Fibroblast of lung (primary cell): ENCODE measurements around the gene CDC37. TPM values are rescaled to one million over a fixed set of nuclear protein-coding genes. Genes with fewer than 3 reads are reported as not detected.

ENCODE experiments used
- DNase-seq, 2 donors: peaks; one replicate each; pipeline versions ENCODE4 v3.0.0 to v3.0.0-alpha.2; 2010; ENCODE audit warnings: low read depth in 2 of 2
- H2AFZ ChIP-seq: 2 replicates; pipeline ENCODE4 v1.5.1; 2012; ENCODE audit warnings: low read length, control low read depth, inconsistent platforms
- H3K27ac ChIP-seq: 2 replicates; pipeline ENCODE4 v1.5.1; 2011; ENCODE audit warnings: low read length, control low read depth; ENCODE audit not compliant: insufficient read depth
- H3K27me3 ChIP-seq: 2 replicates; pipeline ENCODE4 v1.5.1; 2011; ENCODE audit warnings: mild to moderate bottlenecking, low read length; ENCODE audit not compliant: control insufficient read depth, insufficient read depth
- H3K36me3 ChIP-seq: 2 replicates; pipeline ENCODE4 v1.5.1; 2011; ENCODE audit warnings: low read length; ENCODE audit not compliant: control insufficient read depth, insufficient read depth
- H3K4me1 ChIP-seq: 2 replicates; pipeline ENCODE4 v1.5.1; 2011; ENCODE audit warnings: low read length; ENCODE audit not compliant: control insufficient read depth, insufficient read depth; ENCODE audit errors: extremely low read depth
- H3K4me2 ChIP-seq: 2 replicates; pipeline ENCODE4 v1.5.1; 2011; ENCODE audit warnings: low read length, control low read depth; ENCODE audit not compliant: insufficient read depth; ENCODE audit errors: extremely low read depth
- H3K4me3 ChIP-seq, 4 experiments: fragments of 200-600 bp in 1 of 4; sonication (generic) in 1 of 4; replicated peaks in 1 of 4; 2 replicates each; pipeline ENCODE4 v1.5.1; 2011 to 2016; ENCODE audit warnings: low read length in 4 of 4, low read depth in 3 of 4, mild to moderate bottlenecking in 3 of 4, control low read depth in 2 of 4, inconsistent platforms in 1 of 4, mixed read lengths in 1 of 4; ENCODE audit not compliant: insufficient read depth in 1 of 4; ENCODE audit errors: control extremely low read depth in 1 of 4
- H3K79me2 ChIP-seq: 2 replicates; pipeline ENCODE4 v1.5.1; 2012; ENCODE audit warnings: mild to moderate bottlenecking, low read length, inconsistent platforms; ENCODE audit not compliant: control insufficient read depth, insufficient read depth
- H3K9ac ChIP-seq: 2 replicates; pipeline ENCODE4 v1.5.1; 2011; ENCODE audit warnings: mild to moderate bottlenecking, low read length, control low read depth; ENCODE audit not compliant: insufficient read depth
- H3K9me3 ChIP-seq: 2 replicates; pipeline ENCODE4 v1.5.1; 2012; ENCODE audit warnings: low read depth, low read length; ENCODE audit not compliant: control insufficient read depth, insufficient read depth
- H4K20me1 ChIP-seq: 2 replicates; pipeline ENCODE4 v1.5.1; 2011; ENCODE audit warnings: low read length; ENCODE audit not compliant: control insufficient read depth, insufficient read depth; ENCODE audit errors: extremely low read depth
- CTCF ChIP-seq, 2 donors: IDR thresholded peaks in 1 of 2; conservative IDR thresholded peaks in 1 of 2; 1 replicate in 1 of 2; 2 replicates in 1 of 2; pipeline ENCODE4 v1.5.1; 2011 to 2012; ENCODE audit warnings: low read length in 2 of 2, control low read depth in 1 of 2, inconsistent platforms in 1 of 2, low read depth in 1 of 2, mild to moderate bottlenecking in 1 of 2
- EZH2 ChIP-seq: IDR thresholded peaks from 2 replicates; pipeline ENCODE4 v1.5.1; 2012; ENCODE audit warnings: low read length, control low read depth, mild to moderate bottlenecking; ENCODE audit errors: missing control alignments
- polyA plus RNA-seq, 2 donors: library from polyadenylated mRNA; depleted of rRNA in 1 of 2; stranded (reverse) in 1 of 2; unstranded in 1 of 2; fragments of >200 nt; gene quantifications; 2 replicates each; pipeline ENCODE4 v1.2.1, GENCODE V29; 2011 to 2012; ENCODE audit warnings: missing spikeins in 1 of 2
- total RNA-seq: library from RNA; depleted of rRNA; stranded (reverse); fragments of >200 nt; gene quantifications from 2 replicates; pipeline ENCODE4 v1.2.1, GENCODE V29; 2014

Gene CDC37
- total and polyA plus RNA-seq, 2 donors (not counting 1 experiment from before 2014, with no cell fraction given): 129 to 266 TPM

GRCh38 chr19:10353793-10354391 lies 49.5 kb downstream of the CDC37 start:
- no peaks in the 10 kb centered on the region for H3K27me3 ChIP-seq
- H3K4me1 ChIP-seq: no peaks in the 10 kb centered on the region
- no peak overlapping the region for H3K4me3 ChIP-seq
- H3K9ac ChIP-seq: no peak overlapping the region
- H2AFZ ChIP-seq: no peak overlapping the region
- TF ChIP-seq EZH2: no peak
- no peak for TF ChIP-seq CTCF (conservative IDR thresholded peaks at IDR 0.05 in 1 of 2, IDR thresholded peaks at IDR 0.05 in 1 of 2; ENCODE audit: low read depth in 1 of 2, low read length in 2 of 2)
- H4K20me1 ChIP-seq: no peaks in the 10 kb centered on the region
- H3K79me2 ChIP-seq: no peaks in the 10 kb centered on the region
- H3K36me3 ChIP-seq: peaks cover 17% of the 10 kb centered on the region
- peak; percentile 19 to 26 for DNase-seq
- no peak overlapping the region for H3K27ac ChIP-seq
- H3K9me3 ChIP-seq: no peaks in the 10 kb centered on the region
- no peak overlapping the region for H3K4me2 ChIP-seq

GRCh38 chr19:10352764-10353671 lies 50.3 kb downstream of the CDC37 start:
- no peaks in the 10 kb centered on the region for H3K27me3 ChIP-seq
- H2AFZ ChIP-seq: no peak overlapping the region
- no peak overlapping the region for H3K9ac ChIP-seq
- H3K79me2 ChIP-seq: no peaks in the 10 kb centered on the region
- TF ChIP-seq CTCF (conservative IDR thresholded peaks at IDR 0.05 in 1 of 2, IDR thresholded peaks at IDR 0.05 in 1 of 2; ENCODE audit: low read depth in 1 of 2, low read length in 2 of 2): no peak
- no peak for TF ChIP-seq EZH2
- no peaks in the 10 kb centered on the region for H3K9me3 ChIP-seq
- peak in 1 of 2 donors; percentile 49 for DNase-seq
- H3K27ac ChIP-seq: no peak overlapping the region
- H3K4me3 ChIP-seq: no peak overlapping the region
- no peaks in the 10 kb centered on the region for H4K20me1 ChIP-seq
- H3K4me2 ChIP-seq: no peak overlapping the region
- no peaks in the 10 kb centered on the region for H3K4me1 ChIP-seq
- peaks cover 16% of the 10 kb centered on the region for H3K36me3 ChIP-seq

GRCh38 chr19:10346509-10346908 lies 56.8 kb downstream of the CDC37 start:
- no peak overlapping the region for H3K4me2 ChIP-seq
- TF ChIP-seq EZH2 (no peak), CTCF (conservative IDR thresholded peaks at IDR 0.05 in 1 of 2, IDR thresholded peaks at IDR 0.05 in 1 of 2; ENCODE audit: low read depth in 1 of 2, low read length in 2 of 2) (no peak)
- H3K27me3 ChIP-seq: no peaks in the 10 kb centered on the region
- no peak overlapping the region for H3K27ac ChIP-seq
- no peaks in the 10 kb centered on the region for H3K36me3 ChIP-seq
- DNase-seq: peak in 1 of 2 donors; percentile 8
- no peak overlapping the region for H3K4me3 ChIP-seq
- peaks cover 2% of the 10 kb centered on the region for H3K4me1 ChIP-seq
- no peaks in the 10 kb centered on the region for H3K9me3 ChIP-seq
- H4K20me1 ChIP-seq: no peaks in the 10 kb centered on the region
- no peaks in the 10 kb centered on the region for H3K79me2 ChIP-seq
- no peak overlapping the region for H3K9ac ChIP-seq
- no peak overlapping the region for H2AFZ ChIP-seq
